SK-N-MC (cell line): ENCODE measurements around the gene SLC44A1.

Experiments
- EZH2 ChIP-seq: fragments of 200-600 bp; sonication (generic); IDR thresholded peaks from one replicate; pipeline ENCODE4 v1.6.1; 2017; ENCODE audit warnings: antibody characterized with exemption
- POLR2AphosphoS5 ChIP-seq: IDR thresholded peaks from 2 replicates; pipeline ENCODE4 v1.6.1; 2012; ENCODE audit warnings: mild to moderate bottlenecking, low read depth, low read length, borderline replicate concordance

GRCh38 chr9:105475302-105475701 lies 230.9 kb downstream of the SLC44A1 start:
- TF ChIP-seq EZH2 (no peak), POLR2AphosphoS5 (no peak)
